A549 treated with AZD2906 at 1 μM for 4 hours (cell line): ENCODE data around the gene ZNF157. TPM values are rescaled to one million over a fixed set of nuclear protein-coding genes. Genes with fewer than 3 reads are reported as not detected.

Experiments
- total RNA-seq: library from RNA; stranded (reverse); fragments of 200-300 nt; extraction: Qiagen RNA extraction; gene quantifications from 5 replicates; pipeline ENCODE4 v1.2.3, GENCODE V29; 2022

The ZNF157 gene
- total RNA-seq = 0.03 to 0.04 TPM in 2 of 5 replicates, not detected in the others

GRCh38 chrX:47370278-47370677 lies at the start of gene ZNF157:
ZNF157 (plus strand) TSS chrX:47370578; CDS start chrX:47370669, 91 bp downstream.

Other genes with a start within 250 kb of the ZNF157 start
- gene NDUFB11, start 225.9 kb upstream of the ZNF157 start, total RNA-seq = 136 to 184 TPM (median 169 TPM) in 5 replicates
- 33.4 to 43.8 TPM (median 41.7 TPM) in 5 replicates for gene RBM10, start 225.4 kb upstream of the ZNF157 start, total RNA-seq
- 176 to 194 TPM (median 191 TPM) in 5 replicates for gene UBA1, start 176.7 kb upstream of the ZNF157 start, total RNA-seq
- gene CDK16, start 151.9 kb upstream of the ZNF157 start, total RNA-seq = 87.1 to 112 TPM (median 106 TPM) in 5 replicates
- 50.4 to 56.1 TPM (median 54.9 TPM) in 5 replicates for gene USP11, start 137.6 kb upstream of the ZNF157 start, total RNA-seq
- 3.5 to 4.6 TPM (median 3.7 TPM) in 5 replicates for gene ZNF41, start 112.6 kb downstream of the ZNF157 start, total RNA-seq
- 43.1 to 58.2 TPM (median 55.0 TPM) in 5 replicates for gene ARAF, start 190.6 kb downstream of the ZNF157 start, total RNA-seq
- 247 to 279 TPM (median 269 TPM) in 5 replicates for gene TIMP1, start 211.9 kb downstream of the ZNF157 start, total RNA-seq
- gene SYN1, start 249.3 kb downstream of the ZNF157 start, total RNA-seq = 0.22 to 0.46 TPM (median 0.29 TPM) in 5 replicates